Erythroblast (primary cell): ENCODE measurements around the gene SUCNR1.

ENCODE experiments used
- GATA1 ChIP-seq: IDR thresholded peaks from 2 replicates; pipeline ENCODE4 v1.6.1; 2011; ENCODE audit warnings: low read depth, mild to moderate bottlenecking, control low read depth, low read length, moderate library complexity
- POLR2A ChIP-seq: IDR thresholded peaks from 2 replicates; pipeline ENCODE4 v1.6.1; 2011; ENCODE audit warnings: mild to moderate bottlenecking, low read length

DNA sequence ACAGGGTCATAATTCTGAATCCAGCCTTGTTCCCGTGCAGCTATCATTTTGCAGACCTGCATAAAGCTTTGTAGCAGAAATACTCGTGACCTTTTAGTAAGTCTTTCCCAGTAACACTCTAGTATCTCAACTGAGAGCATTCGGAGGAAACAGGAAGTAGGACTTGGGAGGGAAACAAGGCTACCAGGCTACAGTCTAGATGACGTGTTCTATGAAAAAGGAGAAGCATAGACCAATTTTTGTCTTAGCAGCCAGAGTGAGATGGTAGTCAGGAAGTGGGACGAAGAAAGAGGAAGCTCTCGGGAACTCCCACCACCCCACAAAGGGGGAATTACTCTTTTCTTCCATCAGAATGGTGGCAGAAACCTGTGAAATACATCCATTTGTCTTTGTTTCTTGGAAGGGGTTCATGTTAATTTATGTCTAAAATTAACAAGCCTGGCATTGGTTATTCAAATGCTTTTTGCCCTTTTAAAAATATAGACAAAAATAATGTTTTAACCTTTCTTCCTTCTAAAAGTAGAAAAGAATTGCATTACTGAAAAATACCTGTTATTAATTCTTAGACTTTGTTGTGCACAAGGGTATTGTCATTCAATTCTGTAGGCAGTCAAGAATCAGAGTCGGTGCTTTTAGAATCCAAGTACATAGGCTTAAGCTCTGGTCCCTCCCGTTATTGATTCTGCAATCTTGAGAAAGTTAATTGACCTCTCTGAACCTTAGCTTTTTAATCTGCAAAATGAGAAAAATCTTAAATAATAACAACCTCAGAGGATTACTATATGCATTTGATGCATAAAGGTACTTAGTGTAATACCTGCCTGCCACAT lies 1.6 kb upstream of the SUCNR1 start:
- TF ChIP-seq POLR2A, result no peak
- no peak for TF ChIP-seq GATA1
